ENCODE data around the gene LMTK3.

The LMTK3 gene, protein sequence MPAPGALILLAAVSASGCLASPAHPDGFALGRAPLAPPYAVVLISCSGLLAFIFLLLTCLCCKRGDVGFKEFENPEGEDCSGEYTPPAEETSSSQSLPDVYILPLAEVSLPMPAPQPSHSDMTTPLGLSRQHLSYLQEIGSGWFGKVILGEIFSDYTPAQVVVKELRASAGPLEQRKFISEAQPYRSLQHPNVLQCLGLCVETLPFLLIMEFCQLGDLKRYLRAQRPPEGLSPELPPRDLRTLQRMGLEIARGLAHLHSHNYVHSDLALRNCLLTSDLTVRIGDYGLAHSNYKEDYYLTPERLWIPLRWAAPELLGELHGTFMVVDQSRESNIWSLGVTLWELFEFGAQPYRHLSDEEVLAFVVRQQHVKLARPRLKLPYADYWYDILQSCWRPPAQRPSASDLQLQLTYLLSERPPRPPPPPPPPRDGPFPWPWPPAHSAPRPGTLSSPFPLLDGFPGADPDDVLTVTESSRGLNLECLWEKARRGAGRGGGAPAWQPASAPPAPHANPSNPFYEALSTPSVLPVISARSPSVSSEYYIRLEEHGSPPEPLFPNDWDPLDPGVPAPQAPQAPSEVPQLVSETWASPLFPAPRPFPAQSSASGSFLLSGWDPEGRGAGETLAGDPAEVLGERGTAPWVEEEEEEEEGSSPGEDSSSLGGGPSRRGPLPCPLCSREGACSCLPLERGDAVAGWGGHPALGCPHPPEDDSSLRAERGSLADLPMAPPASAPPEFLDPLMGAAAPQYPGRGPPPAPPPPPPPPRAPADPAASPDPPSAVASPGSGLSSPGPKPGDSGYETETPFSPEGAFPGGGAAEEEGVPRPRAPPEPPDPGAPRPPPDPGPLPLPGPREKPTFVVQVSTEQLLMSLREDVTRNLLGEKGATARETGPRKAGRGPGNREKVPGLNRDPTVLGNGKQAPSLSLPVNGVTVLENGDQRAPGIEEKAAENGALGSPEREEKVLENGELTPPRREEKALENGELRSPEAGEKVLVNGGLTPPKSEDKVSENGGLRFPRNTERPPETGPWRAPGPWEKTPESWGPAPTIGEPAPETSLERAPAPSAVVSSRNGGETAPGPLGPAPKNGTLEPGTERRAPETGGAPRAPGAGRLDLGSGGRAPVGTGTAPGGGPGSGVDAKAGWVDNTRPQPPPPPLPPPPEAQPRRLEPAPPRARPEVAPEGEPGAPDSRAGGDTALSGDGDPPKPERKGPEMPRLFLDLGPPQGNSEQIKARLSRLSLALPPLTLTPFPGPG (N-terminal part only)

DNA sequence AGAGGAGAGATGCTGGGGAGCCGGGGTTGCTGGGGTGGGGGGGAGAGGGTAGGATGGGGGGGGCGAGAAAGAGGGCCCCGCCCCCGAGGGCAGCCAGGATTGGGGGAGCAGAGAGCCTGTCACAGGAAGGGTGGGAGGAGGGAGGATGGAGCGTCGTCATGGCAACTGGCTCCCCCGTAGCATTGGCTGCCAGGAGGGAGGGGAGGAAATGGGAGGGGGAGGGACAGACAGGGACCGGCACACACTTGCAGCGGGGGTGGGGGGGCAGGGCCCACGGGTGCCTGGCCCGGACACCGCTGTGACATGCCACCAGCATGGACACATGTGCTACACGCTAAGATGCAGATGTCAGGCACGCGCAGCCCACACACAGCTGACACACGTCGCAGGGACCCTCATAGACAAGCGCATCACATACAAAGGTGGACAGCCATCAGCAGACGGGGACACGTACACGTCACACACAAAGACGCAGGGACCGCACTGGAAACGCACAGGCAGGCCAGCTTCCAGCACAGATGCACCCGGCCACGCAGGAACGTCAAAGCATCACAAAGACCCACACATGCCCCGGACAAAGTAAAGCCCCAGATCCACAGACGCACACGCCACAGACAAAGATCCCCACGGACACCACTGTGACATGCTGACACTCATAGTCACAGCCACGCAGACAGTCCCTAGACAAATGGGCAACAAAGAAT is at the start of gene LMTK3:
Gene LMTK3, minus strand, starts transcription at position 36 of the 704 bp plus-strand sequence. CDS start 259 bp downstream, outside the sequence.
- DNase-seq (ENCODE audit: low spot score): no peak

DNA sequence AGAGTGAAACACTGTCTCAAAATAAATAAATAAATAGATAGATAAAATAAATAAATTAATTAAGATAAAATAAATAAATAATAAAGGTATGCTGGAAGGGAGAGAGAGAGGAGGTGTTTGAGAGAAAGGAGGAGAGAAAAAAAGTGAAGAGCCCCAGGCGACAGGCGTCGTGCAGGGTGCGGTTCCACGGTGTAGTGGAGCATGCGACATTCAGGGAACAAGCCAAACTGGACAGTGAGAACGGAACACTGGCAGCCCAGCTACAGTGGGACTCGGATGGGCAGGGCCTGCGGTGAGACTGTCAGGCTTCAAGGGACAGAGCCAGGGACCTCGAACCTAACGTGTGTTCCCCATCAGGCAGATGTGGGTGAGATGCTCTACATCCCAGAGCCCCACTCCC is 49.8 kb upstream of the LMTK3 start:
- no peak for DNase-seq (ENCODE audit: low spot score)

DNA sequence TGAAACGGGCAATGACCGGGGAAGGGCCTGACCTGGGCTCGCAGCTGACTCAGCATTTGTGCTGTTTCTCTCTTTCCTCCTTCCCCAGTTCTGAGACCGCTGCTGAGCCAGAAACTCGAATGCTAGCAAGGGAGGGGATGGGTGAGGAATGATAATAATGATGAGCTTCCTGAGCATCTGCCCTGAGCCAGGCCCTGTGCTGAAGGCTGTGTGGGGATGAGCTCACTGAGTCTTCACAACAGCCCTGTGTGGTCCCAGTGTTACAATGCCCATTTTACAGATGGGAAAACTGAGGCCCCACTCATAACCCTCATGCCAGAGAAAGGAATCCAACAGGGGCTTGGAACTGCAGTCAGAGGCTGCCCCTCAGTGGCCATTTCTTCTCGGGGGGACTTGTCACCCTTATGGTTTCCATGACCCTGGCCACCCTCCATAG is 48.5 kb upstream of the LMTK3 start:
- DNase-seq (ENCODE audit: low spot score): no peak

DNA sequence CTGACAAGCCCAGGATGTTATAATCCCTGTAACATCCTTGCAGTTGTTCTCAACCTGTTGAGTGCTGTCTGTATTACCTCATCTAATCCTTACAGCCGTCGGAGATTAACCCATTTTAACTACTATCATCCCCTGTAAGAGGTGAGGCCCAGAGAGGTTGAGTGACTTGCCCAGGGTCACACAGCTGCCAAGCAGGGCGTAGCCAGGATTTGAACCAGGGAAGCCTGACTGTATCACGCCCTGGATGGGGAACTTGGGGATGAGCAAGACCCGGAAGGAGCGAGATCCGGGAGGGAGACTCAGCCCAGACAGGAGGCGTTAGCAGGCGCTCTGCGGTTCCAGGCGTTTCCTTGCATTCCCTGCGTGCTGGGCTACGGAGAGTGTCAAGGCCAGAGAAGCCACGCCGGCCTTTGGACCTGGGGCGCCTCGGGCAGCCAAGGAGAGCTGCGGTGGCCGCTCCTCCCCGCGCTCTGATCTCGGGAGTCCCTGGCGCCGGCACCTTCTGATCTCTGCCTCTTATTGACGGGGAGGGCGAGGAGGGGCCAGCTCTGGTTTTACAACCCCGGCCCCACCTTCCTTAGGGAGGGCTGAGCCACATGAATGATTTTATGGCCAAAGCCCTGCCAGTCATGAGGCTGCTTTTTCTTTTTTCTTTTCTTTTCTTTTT is 46.5 kb upstream of the LMTK3 start:
- DNase-seq (ENCODE audit: low spot score): peak; percentile 97

DNA sequence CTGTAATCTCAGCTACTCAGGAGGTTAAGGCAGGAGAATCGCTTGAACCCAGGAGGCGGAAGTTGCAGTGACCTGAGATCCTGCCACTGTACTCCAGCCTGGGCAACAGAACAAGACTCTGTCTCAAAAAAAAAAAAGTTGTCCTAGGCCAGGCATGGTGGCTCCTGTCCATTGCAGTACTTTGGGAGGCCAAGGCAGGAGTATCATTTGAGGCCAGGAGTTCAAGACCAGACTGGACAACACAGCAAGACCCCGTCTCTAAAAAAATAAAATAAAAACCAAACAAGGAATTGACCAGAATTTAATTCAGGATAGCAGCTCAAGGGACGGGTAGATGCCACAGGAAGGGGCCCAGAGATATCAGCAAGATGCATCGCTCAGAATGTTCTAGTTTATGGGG is 45.2 kb upstream of the LMTK3 start:
- no peak for DNase-seq (ENCODE audit: low spot score)

DNA sequence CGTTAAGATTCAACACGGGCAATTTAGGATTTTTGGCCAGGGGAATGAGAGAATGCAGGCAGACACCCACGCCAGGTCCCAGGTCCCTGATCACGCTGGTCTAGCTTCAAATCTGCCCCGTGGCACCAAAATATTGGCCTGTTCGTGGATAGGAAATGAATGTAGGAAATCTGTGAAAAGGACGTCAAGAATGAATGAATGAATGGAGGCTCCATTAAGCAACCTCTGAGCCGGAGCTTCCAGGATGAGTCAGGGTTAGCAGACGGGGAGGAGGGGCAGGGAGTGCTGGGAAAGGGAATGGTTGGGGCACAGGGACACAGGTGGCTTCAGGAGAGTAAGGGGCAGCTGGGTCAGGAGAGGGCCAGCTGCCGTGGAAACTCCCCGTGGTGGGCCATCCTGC is 44.5 kb upstream of the LMTK3 start:
- no peak for DNase-seq (ENCODE audit: low spot score)

DNA sequence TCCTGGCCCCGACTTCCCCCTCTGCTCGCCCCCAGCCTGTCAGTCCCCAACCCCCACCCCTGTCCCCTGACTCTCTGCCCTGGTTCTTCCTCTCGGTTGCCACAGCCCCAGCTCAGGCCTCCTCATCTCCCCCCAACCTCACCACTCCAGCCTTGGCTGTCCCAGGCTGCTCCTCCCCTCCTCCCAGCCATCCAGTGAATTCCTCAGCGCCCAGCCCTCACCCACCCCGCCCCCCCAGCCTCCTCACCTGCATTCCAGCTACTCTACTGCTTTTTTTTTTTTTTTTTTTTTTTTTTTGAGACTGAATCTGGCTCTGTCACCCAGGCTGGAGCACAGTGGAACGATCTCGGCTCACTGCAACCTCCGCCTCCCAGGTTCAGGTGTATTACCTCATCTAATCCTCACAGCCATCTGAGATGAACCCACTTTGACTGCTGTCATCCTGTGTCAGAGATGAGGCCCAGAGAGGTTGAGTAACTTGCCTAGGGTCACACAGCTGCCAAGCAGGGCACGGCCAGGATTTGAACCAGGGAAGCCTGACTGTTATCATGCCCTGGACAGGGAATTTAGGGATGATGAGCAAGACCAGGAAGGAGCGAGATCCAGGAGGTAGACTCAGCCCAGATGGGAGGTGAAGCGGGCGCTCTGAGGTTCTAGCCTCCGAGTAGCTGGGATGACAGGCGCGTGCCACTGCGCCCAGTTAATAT is 42.9 kb upstream of the LMTK3 start:
- no peak for DNase-seq (ENCODE audit: low spot score)

DNA sequence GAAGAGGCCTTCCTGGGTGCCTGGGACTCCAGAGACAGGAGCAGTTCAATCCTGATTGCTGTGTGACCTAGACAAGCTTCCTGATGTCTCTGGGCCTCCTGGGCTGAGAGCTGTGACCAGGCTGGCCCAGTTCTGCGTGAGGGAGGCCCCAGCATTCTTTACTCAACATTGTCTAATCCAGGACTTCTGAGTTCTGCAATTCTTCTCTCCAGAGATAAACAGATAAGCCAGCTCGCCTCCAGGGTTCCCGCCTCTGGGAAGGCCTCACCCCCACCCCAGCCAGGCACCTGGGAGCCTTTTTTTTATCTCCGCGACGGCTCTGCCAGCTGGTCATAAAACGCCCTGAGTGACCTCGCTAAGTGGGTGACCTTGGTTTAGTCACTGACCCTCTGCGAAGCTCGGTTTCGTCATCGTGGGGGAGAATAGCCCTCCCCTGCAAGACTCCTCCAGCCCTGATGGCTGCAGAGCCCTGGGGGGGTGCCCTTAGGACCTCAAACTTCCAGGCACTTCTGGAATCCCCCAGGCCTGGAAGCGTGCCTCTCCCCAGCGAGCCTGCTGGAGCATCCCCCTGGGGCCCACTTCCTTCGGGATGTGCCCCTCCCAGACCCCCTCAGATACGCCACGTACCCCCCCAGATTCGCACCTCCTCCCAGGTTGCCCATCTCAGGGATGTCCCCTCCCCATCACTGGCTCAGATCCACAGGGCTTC is 42.2 kb upstream of the LMTK3 start:
- DNase-seq (ENCODE audit: low spot score): peak; percentile 31

DNA sequence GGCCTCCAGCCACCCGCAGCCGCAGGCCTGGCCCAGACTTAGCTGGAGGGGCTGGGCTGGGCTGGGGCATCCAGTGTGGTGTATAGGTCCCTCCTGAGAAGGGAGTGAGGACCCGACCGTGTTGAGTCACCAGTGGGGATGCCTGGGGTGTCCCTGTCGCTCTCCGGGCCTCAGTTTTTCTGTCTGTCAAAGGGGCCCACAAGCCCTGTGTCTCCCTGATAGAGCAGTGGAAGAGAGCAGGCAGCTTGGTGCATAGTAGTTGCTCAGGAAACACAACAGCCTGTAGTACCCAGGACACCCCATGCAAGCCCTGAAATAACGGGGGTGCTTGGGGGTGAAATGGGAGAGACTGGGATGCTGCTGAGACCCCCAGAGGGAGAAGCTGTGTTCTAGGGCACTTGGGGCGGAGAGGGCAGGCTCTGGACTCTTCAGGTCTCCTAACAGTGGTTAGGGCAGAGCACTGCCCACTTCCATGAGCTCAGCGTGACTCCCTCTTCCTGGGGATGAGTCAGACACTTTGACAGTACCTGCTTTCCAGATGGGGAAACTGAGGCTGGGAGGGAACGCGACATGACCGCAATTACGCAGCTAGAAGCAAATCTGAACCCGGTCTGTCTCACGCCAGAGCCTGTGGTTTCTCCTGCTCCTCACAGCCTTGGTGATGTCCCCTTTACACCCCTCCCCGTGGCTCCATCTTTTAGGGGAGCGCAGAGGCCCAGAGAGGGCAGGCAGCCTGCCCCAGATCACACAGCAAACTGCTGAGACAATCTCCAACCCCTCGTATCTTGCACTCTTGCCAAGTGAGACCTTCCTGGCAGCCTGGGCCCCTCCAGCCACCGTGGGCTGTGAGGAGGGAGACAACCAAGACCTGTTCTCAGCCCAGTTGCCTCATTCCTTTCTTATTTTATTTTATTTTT is 41.0 kb upstream of the LMTK3 start:
- no peak for DNase-seq (ENCODE audit: low spot score)

DNA sequence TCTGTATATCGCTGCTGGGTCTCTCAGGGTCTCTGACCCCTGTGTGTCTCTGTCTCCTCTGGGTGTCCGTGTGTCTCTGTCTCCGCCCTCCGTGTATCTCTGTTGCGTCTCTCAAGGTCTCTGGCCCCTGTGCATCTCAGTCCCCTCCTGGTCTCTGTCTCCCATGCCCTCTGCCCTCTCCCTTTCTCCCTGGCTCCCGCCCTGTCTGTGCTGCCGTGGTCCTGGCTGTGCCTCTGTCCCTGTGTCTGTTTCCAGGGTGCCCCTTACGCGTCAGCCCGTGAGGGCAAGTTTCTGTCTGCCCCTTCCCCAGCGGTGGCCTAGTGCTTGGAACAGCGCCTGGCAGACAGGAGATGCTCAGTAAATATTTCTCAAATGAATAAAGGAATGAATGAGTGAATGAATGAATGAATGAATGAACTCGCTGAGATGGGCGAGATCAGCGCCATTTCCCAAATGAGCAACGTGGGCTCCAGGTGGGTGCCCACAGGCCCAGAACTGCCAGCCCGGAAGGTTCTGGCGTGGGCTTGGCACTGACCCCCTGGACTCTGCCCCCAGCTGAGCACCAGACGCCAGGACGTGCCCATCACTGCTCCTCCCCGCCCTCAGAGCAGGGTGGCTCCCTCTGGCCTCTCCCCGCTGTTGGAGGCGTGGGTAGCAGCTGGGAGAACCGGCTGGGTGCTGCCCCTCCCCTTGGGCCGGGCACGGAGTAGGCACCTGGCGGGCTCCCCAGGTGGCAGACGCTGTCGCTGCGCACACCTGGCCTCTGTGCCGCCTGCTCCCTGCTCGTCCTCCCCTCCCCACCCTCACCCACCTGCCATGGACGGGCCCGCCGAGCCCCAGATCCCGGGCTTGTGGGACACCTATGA is 40.0 kb upstream of the LMTK3 start, which contains the start of gene SULT2B1:
Gene SULT2B1, plus strand, starts transcription at position 736 of the 866 bp plus-strand sequence. Its CDS starts 81 bp downstream, at position 817.
- peak; percentile 52 for DNase-seq (ENCODE audit: low spot score)

DNA sequence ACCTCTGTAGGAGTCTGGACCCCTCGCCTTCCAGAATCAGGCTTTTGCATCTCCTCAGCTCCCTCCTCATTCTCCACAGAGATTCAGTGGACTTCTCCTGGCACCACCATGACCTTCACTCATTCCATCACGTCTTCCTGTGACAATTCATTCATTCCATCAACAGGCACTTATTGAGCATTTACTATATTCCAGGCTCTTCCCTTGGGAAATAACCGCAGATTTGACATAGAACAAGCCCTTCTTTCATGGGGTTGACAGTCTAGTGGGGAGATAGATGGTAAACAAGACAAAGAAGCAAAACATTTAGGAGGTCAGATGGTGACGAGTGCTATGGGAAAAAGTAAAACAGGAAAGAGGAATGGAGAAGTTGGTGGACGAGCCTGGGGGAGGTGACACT is 37.7 kb upstream of the LMTK3 start:
- no peak for DNase-seq (ENCODE audit: low spot score)

DNA sequence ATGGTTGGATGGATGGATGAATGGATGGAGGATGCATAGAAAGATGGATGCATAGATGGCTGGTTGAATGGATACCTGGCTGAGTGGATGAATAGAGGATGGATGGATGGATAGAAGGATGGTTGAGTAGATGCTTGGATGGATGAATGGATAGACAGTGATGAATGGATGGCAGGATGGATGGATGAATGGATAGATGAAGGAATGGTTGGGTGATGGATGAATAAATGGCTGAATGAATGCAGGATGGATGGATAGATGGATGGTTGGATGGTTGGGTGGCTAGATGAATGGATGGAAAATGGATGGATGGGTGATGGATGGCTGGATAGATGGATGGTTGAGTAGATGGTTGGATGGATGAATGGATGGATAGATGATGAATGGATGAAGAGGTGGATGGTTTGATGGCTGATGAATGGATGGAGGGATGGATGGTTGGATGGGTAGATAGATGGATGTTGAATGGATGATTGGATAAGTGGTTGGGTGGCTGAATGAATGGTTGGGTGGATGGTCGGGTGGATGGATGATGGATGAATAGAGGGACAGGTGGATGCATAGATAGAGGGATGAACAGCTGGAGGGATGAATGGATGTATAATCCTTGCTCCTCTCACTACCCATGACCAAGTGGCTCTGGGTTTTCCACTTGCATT is 36.7 kb upstream of the LMTK3 start:
- no peak for DNase-seq (ENCODE audit: low spot score)

DNA sequence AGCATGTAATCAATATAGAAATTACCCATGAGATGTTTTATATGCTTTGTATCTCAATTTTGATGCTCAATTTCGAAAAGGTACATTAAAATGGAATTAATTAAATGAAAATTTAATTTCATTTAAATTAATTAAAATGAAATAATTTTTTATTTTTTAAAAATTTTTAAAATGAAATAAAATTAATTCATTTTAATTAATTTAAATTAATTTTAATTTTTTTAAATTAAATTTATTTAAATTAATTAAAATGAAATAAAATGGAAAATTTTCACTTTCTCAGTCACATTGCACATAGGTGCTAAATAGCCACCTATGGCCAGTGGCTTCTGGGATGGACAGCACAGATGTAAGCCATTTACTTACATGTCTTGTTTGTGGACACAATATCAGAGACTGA is 36.1 kb upstream of the LMTK3 start:
- no peak for DNase-seq (ENCODE audit: low spot score)

DNA sequence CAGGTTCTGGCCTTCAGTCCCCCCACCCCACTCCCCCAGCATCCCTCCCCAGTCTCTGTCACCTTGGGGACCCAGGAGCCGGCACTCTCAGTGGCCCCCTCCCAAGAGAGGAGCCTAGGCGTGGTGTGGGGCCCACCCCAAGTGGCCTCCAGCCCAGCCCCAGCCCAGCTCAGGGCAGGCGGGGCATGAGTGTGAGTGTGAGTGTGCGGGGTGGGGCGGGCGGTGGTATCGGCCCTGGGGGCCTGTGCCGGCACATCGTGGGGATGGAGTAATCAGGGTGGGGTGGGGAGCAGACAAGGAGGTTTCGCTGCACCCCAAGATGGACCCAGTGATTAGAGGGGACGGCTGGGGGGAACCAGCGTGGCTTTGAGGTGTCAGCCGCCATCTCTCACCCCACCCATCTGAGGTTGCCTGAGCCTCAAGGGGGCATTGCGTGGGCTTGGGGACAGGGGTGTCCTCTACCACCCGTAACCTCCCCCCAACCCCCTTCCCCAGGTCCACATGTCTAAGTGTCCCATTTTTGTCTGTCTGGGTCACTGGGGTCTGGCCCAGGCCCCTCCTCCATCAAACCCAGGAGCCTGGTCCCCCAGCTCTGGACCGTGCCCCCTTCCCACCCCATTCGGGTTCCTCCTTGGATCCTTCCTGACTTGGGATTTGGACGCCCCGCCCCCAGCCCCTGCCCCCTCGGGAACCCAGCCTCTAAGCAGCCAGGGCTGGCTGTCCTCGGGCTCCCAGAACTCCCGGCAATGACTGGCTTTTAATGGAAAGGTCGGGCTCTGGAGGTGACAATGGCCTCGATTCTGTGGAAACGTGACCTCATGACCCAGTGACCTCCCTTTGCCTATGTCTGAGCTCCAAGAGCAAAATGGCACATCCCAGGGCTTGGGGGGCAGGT is 33.5 kb upstream of the LMTK3 start:
- no peak for DNase-seq (ENCODE audit: low spot score)

DNA sequence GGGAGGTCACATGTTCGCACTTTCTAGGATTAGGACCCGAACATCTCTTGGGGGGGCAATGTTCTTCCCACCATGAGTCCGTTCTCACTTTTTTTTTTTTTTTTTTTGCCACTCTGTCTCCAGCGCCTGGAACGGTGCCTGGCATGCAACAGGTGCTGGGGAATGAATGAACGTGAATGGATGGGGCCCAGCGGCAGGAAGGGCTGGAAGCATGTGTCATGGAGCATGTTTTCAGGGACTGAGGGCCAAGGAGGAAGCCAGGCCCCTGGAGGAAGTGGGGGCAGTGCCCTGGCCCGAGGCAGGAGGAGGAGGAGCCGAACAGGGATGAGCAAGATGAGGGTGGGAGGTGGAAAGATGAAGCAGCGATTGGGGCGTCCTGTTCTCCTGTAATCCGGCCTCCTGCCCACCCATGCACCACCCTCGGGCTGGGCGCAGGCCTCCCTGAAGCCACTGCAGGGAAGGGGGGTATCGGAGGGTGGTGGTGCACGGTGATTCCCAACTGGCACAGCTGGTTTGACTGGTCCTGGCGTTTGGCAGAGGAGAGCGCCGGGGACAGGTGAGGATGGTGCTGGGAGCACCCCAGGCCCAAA is 31.6 kb upstream of the LMTK3 start:
- DNase-seq (ENCODE audit: low spot score): peak; percentile 19

DNA sequence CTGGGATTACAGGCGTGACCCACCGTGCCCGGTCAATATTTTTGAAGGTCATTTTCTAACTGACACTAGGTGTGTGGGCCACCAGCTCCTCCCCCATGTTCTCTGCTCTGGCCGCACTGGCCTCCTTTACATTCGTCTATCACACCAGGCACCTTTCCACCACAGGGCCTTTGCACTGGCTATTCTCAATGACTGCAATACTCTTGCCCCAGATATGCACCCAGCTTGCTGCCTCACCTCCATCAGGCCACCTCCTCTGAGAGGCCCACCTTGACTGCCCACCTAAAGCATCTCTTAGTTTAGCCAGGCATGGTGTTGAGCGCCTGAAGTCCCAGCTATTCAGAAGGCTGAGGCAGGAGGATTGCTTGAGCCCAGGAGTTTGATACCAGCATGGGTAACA is 30.2 kb upstream of the LMTK3 start:
- DNase-seq (ENCODE audit: low spot score): no peak
